ENCODE measurements around the gene POLR1B.
"Not testable (repeated sequence)": the region's sequence is repeated elsewhere in the genome, so short reads cannot be mapped to it uniquely, and the experiment has no call there.

The POLR1B gene

DNA sequence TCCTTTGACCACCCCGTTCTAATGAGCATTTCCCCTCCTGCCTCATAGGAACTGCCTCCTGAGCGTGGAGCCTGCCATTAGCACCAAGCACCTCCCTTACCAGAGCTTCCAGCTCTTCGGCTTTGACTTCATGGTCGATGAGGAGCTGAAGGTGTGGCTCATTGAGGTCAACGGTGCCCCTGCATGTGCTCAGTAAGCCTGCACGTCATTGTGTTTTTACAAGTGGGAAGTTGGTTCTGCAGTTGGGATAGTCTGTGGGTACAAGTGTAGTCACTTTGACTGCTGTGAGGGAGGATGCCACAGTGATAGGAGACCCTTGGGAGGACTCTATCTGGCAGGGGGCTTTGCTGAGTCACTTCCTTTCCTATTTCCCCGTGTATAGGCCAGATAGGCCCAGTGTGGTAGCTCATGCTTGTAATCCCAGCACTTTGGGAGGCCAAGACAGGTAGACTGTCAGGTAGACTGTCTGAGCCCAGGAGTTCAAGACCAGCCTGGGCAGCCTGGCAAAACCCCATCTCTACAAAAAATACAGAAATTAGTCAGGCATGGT, 22.0 kb upstream of the POLR1B start:
- Histone ChIP-seq H3K36me3 (ENCODE audit: control insufficient read depth, low read length) (peaks cover 52% of the 10 kb centered on the region), H4K20me1 (ENCODE audit: control insufficient read depth, insufficient read depth, low read depth, low read length) (no peaks in the 10 kb centered on the region), H3K4me3 (ENCODE audit: low read length) (no peak overlapping the region), H3K79me2 (ENCODE audit: control insufficient read depth, low read length) (no peaks in the 10 kb centered on the region), H3K9me2 (replicated peaks; ENCODE audit: control insufficient read depth, low read length) (no peaks in the 10 kb centered on the region), H3K27ac (ENCODE audit: low read depth, low read length) (no peak overlapping the region), H3K9me3 (ENCODE audit: control insufficient read depth, insufficient read depth, low read length) (no peaks in the 10 kb centered on the region), H3K27me3 (ENCODE audit: control insufficient read depth, low read length) (no peaks in the 10 kb centered on the region), H3K4me1 (ENCODE audit: control insufficient read depth, low read length) (no peaks in the 10 kb centered on the region), H3K4me2 (ENCODE audit: low read length) (no peak overlapping the region), H3F3A (ENCODE audit: control insufficient read depth, insufficient read depth) (no peaks in the 10 kb centered on the region)
- TF ChIP-seq, protein P1, sequence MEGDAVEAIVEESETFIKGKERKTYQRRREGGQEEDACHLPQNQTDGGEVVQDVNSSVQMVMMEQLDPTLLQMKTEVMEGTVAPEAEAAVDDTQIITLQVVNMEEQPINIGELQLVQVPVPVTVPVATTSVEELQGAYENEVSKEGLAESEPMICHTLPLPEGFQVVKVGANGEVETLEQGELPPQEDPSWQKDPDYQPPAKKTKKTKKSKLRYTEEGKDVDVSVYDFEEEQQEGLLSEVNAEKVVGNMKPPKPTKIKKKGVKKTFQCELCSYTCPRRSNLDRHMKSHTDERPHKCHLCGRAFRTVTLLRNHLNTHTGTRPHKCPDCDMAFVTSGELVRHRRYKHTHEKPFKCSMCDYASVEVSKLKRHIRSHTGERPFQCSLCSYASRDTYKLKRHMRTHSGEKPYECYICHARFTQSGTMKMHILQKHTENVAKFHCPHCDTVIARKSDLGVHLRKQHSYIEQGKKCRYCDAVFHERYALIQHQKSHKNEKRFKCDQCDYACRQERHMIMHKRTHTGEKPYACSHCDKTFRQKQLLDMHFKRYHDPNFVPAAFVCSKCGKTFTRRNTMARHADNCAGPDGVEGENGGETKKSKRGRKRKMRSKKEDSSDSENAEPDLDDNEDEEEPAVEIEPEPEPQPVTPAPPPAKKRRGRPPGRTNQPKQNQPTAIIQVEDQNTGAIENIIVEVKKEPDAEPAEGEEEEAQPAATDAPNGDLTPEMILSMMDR (IDR thresholded peaks at IDR 0.05; ENCODE audit: low read depth, low read length, poor library complexity, severe bottlenecking), result no peak
- TF ChIP-seq EZH2phosphoT487 (IDR thresholded peaks at IDR 0.05; ENCODE audit: borderline replicate concordance, low read length), result no peak

DNA sequence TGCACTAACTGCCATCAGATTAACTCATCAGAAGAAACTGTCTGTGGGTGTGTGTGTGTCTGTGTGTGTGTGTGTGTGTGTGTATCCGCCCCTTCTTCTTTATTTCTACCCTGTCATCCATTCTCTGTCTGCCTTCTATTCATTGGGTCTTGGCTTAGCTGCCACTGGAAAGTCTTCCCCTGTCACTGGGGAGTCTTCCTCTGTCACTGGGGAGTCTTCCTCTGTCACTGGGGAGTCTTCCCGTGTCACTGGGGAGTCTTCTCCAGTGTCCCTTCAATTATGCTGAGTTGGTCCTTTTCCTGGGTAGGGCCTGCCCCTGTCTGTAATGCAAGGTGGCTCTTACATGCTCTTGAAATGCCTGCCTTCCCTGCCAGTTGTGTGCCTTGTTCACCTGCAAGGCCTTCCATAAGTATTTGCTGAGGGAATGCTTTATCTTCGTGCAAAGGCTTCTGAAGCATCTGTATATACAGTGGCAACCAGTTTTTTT, 18.9 kb upstream of the POLR1B start:
- Histone ChIP-seq H3K79me2 (ENCODE audit: control insufficient read depth, low read length) (no peaks in the 10 kb centered on the region), H4K20me1 (ENCODE audit: control insufficient read depth, insufficient read depth, low read depth, low read length) (no peaks in the 10 kb centered on the region), H3K4me2 (ENCODE audit: low read length) (no peak overlapping the region), H3F3A (ENCODE audit: control insufficient read depth, insufficient read depth) (no peaks in the 10 kb centered on the region), H3K9me2 (replicated peaks; ENCODE audit: control insufficient read depth, low read length) (no peaks in the 10 kb centered on the region), H3K27me3 (ENCODE audit: control insufficient read depth, low read length) (no peaks in the 10 kb centered on the region), H3K4me1 (ENCODE audit: control insufficient read depth, low read length) (no peaks in the 10 kb centered on the region), H3K4me3 (ENCODE audit: low read length) (no peak overlapping the region), H3K27ac (ENCODE audit: low read depth, low read length) (no peak overlapping the region), H3K9me3 (ENCODE audit: control insufficient read depth, insufficient read depth, low read length) (no peaks in the 10 kb centered on the region), H3K36me3 (ENCODE audit: control insufficient read depth, low read length) (peaks cover 41% of the 10 kb centered on the region)
- TF ChIP-seq, protein P1 (IDR thresholded peaks at IDR 0.05; ENCODE audit: low read depth, low read length, poor library complexity, severe bottlenecking), result no peak
- TF ChIP-seq EZH2phosphoT487 (IDR thresholded peaks at IDR 0.05; ENCODE audit: borderline replicate concordance, low read length), result no peak

DNA sequence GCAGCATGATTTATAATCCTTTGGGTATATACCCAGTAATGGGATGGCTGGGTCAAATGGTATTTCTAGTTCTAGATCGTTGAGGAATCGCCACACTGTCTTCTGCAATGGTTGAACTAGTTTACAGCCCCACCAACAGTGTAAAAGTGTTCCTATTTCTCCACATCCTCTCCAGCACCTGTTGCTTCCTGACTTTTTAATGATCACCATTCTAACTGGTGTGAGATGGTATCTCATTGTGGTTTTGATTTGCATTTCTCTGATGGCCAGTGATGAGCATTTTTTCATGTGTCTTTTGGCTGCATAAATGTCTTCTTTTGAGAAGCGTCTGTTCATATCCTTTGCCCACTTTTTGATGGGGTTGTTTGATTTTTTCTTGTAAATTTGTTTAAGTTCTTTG, 18.0 kb upstream of the POLR1B start:
- not testable (repeated sequence) for H3K9me2 ChIP-seq (replicated peaks; ENCODE audit: control insufficient read depth, low read length); H4K20me1 ChIP-seq (ENCODE audit: control insufficient read depth, insufficient read depth, low read depth, low read length); H3K79me2 ChIP-seq (ENCODE audit: control insufficient read depth, low read length); H3K4me2 ChIP-seq (ENCODE audit: low read length); H3K9me3 ChIP-seq (ENCODE audit: control insufficient read depth, insufficient read depth, low read length); H3F3A ChIP-seq (ENCODE audit: control insufficient read depth, insufficient read depth); H3K4me3 ChIP-seq (ENCODE audit: low read length); H3K27ac ChIP-seq (ENCODE audit: low read depth, low read length); H3K4me1 ChIP-seq (ENCODE audit: control insufficient read depth, low read length); H3K27me3 ChIP-seq (ENCODE audit: control insufficient read depth, low read length)
- H3K36me3 ChIP-seq (ENCODE audit: control insufficient read depth, low read length), result peaks cover 44% of the 10 kb centered on the region

DNA sequence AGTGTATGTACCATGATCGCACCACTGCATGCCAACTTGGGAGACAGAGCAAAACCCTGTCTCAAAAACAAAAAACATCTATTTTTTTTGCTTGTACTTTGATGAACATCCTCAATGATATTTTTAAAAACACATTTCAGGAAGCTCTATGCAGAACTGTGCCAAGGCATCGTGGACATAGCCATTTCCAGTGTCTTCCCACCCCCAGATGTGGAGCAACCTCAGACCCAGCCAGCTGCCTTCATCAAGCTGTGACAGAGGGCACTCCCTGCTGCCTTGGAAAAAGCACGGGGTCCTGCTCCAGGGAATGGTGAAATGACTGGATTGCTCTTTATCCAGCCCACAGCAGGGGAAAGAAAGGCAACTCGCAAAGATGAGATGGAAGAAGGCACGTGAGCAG, 13.7 kb upstream of the POLR1B start:
- no peaks in the 10 kb centered on the region for H4K20me1 ChIP-seq (ENCODE audit: control insufficient read depth, insufficient read depth, low read depth, low read length)
- peaks cover 44% of the 10 kb centered on the region for H3K36me3 ChIP-seq (ENCODE audit: control insufficient read depth, low read length)
- H3F3A ChIP-seq (ENCODE audit: control insufficient read depth, insufficient read depth), result no peaks in the 10 kb centered on the region
- H3K9me3 ChIP-seq (ENCODE audit: control insufficient read depth, insufficient read depth, low read length), result no peaks in the 10 kb centered on the region
- H3K79me2 ChIP-seq (ENCODE audit: control insufficient read depth, low read length), result no peaks in the 10 kb centered on the region
- no peaks in the 10 kb centered on the region for H3K27me3 ChIP-seq (ENCODE audit: control insufficient read depth, low read length)
- no peaks in the 10 kb centered on the region for H3K9me2 ChIP-seq (replicated peaks; ENCODE audit: control insufficient read depth, low read length)
- TF ChIP-seq EZH2phosphoT487 (IDR thresholded peaks at IDR 0.05; ENCODE audit: borderline replicate concordance, low read length), result no peak
- TF ChIP-seq, protein P1 (IDR thresholded peaks at IDR 0.05; ENCODE audit: low read depth, low read length, poor library complexity, severe bottlenecking), result no peak
- no peak overlapping the region for H3K27ac ChIP-seq (ENCODE audit: low read depth, low read length)
- H3K4me2 ChIP-seq (ENCODE audit: low read length), result no peak overlapping the region
- no peak overlapping the region for H3K4me3 ChIP-seq (ENCODE audit: low read length)
- no peaks in the 10 kb centered on the region for H3K4me1 ChIP-seq (ENCODE audit: control insufficient read depth, low read length)
